SK-N-SH (cell line): Measurements from ENCODE around the gene TAF6L. TPM values are rescaled to one million over a fixed set of nuclear protein-coding genes. Genes with fewer than 3 reads are reported as not detected.

Experiments
- CTCF ChIA-PET: fragments of 300-600, 350-600 bp; formaldehyde crosslinking; extraction: SDS; loops from one replicate; lab custom pipeline; 2021; lab: Yijun Ruan, JAX
- POLR2A ChIA-PET: fragments of 350-600 bp; sonication (Branson Sonifier 250); formaldehyde crosslinking; extraction: SDS; loops from one replicate; lab custom pipeline; 2020; ENCODE audit warnings: antibody characterized with exemption, inconsistent platforms; lab: Yijun Ruan, JAX
- DNase-seq: peaks from one replicate; pipeline ENCODE4 v3.0.0; 2012
- H2AFZ ChIP-seq: fragments of 200-600 bp; sonication (generic); 2 replicates; pipeline ENCODE4 v1.8.1; 2016; ENCODE audit warnings: antibody characterized with exemption, mild to moderate bottlenecking, low read depth
- H3F3A ChIP-seq: fragments of 200-600 bp; sonication (generic); replicated peaks from 2 replicates; pipeline ENCODE3; 2016; ENCODE audit warnings: antibody characterized with exemption, mild to moderate bottlenecking; ENCODE audit not compliant: insufficient read depth
- H3K27ac ChIP-seq, 2 experiments: fragments of 200-500 bp in 1 of 2; fragments of 200-600 bp in 1 of 2; sonication (Bioruptor generic) in 1 of 2; sonication (generic), shearing (Covaris generic) in 1 of 2; 2 replicates each; pipeline versions ENCODE4 v1.5.1 to v1.6.1; 2014 to 2016; ENCODE audit warnings: low read depth in 2 of 2, inconsistent platforms in 1 of 2, low read length in 1 of 2, mild to moderate bottlenecking in 1 of 2, mixed read lengths in 1 of 2
- H3K27me3 ChIP-seq: fragments of 200-600 bp; sonication (generic), shearing (Covaris generic); 2 replicates; pipeline ENCODE4 v1.6.1; 2016; ENCODE audit warnings: mixed run types; ENCODE audit not compliant: insufficient read depth
- H3K36me3 ChIP-seq, 2 experiments: fragments of 200-500 bp in 1 of 2; fragments of 200-600 bp in 1 of 2; sonication (Bioruptor generic) in 1 of 2; sonication (generic) in 1 of 2; replicated peaks in 1 of 2; 2 replicates each; pipeline versions ENCODE3 to v1.5.1; 2014 to 2016; ENCODE audit warnings: low read length in 1 of 2, mild to moderate bottlenecking in 1 of 2; ENCODE audit not compliant: insufficient read depth in 2 of 2, control insufficient read depth in 1 of 2
- H3K4me1 ChIP-seq, 2 experiments: fragments of 200-500 bp in 1 of 2; fragments of 200-600 bp in 1 of 2; sonication (Bioruptor generic) in 1 of 2; sonication (generic), shearing (Covaris generic) in 1 of 2; 2 replicates each; pipeline versions ENCODE4 v1.5.1 to v1.6.1; 2014 to 2016; ENCODE audit warnings: low read depth in 1 of 2, low read length in 1 of 2, mixed run types in 1 of 2; ENCODE audit not compliant: insufficient read depth in 2 of 2, control insufficient read depth in 1 of 2
- H3K4me2 ChIP-seq: fragments of 200-600 bp; sonication (generic), shearing (Covaris generic); 2 replicates; pipeline ENCODE4 v1.6.1; 2017; ENCODE audit warnings: mixed run types
- H3K4me3 ChIP-seq, 2 experiments: fragments of 200-500 bp in 1 of 2; fragments of 200-600 bp in 1 of 2; sonication (Bioruptor generic) in 1 of 2; sonication (generic), shearing (Covaris generic) in 1 of 2; 2 replicates each; pipeline versions ENCODE4 v1.5.1 to v1.8.1; 2014 to 2016; ENCODE audit warnings: low read depth in 2 of 2, inconsistent platforms in 1 of 2, low read length in 1 of 2, mild to moderate bottlenecking in 1 of 2, mixed read lengths in 1 of 2, moderate library complexity in 1 of 2
- H3K79me2 ChIP-seq: fragments of 200-600 bp; sonication (generic); 2 replicates; pipeline ENCODE4 v1.8.1; 2017; ENCODE audit warnings: mild to moderate bottlenecking; ENCODE audit not compliant: insufficient read depth
- H3K9ac ChIP-seq: fragments of 200-600 bp; sonication (generic); 2 replicates; pipeline ENCODE4 v1.6.1; 2017; ENCODE audit warnings: mixed run types
- H3K9me2 ChIP-seq: fragments of 200-600 bp; sonication (generic); 2 replicates; pipeline ENCODE4 v1.6.1; 2017; ENCODE audit warnings: mixed run types
- H3K9me3 ChIP-seq: fragments of 200-600 bp; sonication (generic); 2 replicates; pipeline ENCODE4 v1.6.1; 2017; ENCODE audit warnings: mixed run types, mild to moderate bottlenecking, moderate library complexity
- H4K20me1 ChIP-seq: fragments of 200-600 bp; sonication (generic); 2 replicates; pipeline ENCODE4 v1.6.1; 2017; ENCODE audit warnings: mild to moderate bottlenecking, mixed run types; ENCODE audit not compliant: insufficient read depth
- CHD2 ChIP-seq: fragments of 150-350 bp; IDR thresholded peaks from 2 replicates; pipeline ENCODE4 v1.6.1; 2018; ENCODE audit warnings: low read length; ENCODE audit not compliant: partially characterized antibody
- ELF1 ChIP-seq: IDR thresholded peaks from 2 replicates; pipeline ENCODE4 v1.4.0; 2012
- EP300 ChIP-seq, 2 experiments: IDR thresholded peaks; 2 replicates each; pipeline versions ENCODE4 v1.4.0 to v1.6.1; 2012; ENCODE audit warnings: borderline replicate concordance in 1 of 2, low read depth in 1 of 2, low read length in 1 of 2
- EZH2phosphoT487 ChIP-seq: fragments of 200-600 bp; sonication (generic); IDR thresholded peaks from 2 replicates; pipeline ENCODE4 v1.6.1; 2017; ENCODE audit warnings: low read depth, mixed run types, mild to moderate bottlenecking, antibody characterized with exemption, moderate library complexity, borderline replicate concordance
- GABPA ChIP-seq: IDR thresholded peaks from 2 replicates; pipeline ENCODE4 v1.4.0; 2012; ENCODE audit warnings: low read depth, mild to moderate bottlenecking
- NFIC ChIP-seq: IDR thresholded peaks from 2 replicates; pipeline ENCODE4 v1.4.0; 2012; ENCODE audit warnings: borderline replicate concordance
- NRF1 ChIP-seq: IDR thresholded peaks from 2 replicates; pipeline ENCODE4 v1.6.1; 2012; ENCODE audit warnings: low read depth, mild to moderate bottlenecking, low read length
- POLR2AphosphoS5 ChIP-seq: IDR thresholded peaks from 2 replicates; pipeline ENCODE4 v1.6.1; 2012; ENCODE audit warnings: low read depth, low read length
- RAD21 ChIP-seq: IDR thresholded peaks from 2 replicates; pipeline ENCODE4 v1.6.1; 2012; ENCODE audit warnings: mild to moderate bottlenecking, low read length
- RCOR1 ChIP-seq: fragments of 150-350 bp; IDR thresholded peaks from 2 replicates; pipeline ENCODE4 v1.6.1; 2017; ENCODE audit warnings: antibody characterized with exemption, low read length
- RFX5 ChIP-seq: IDR thresholded peaks from 2 replicates; pipeline ENCODE4 v1.6.1; 2012; ENCODE audit warnings: mild to moderate bottlenecking, improper control_type of control experiment, low read length
- SMC3 ChIP-seq: IDR thresholded peaks from 2 replicates; pipeline ENCODE4 v1.6.1; 2012; ENCODE audit warnings: low read depth, low read length, improper control_type of control experiment
- TCF12 ChIP-seq: IDR thresholded peaks from 2 replicates; pipeline ENCODE4 v1.4.0; 2012
- TEAD4 ChIP-seq: IDR thresholded peaks from 2 replicates; pipeline ENCODE4 v1.4.0; 2012; ENCODE audit warnings: mild to moderate bottlenecking, borderline replicate concordance; ENCODE audit not compliant: insufficient read depth
- USF2 ChIP-seq: fragments of 150-350 bp; IDR thresholded peaks from 2 replicates; pipeline ENCODE4 v1.6.1; 2017; ENCODE audit warnings: antibody characterized with exemption, low read length, low read depth, borderline replicate concordance
- ZBTB33 ChIP-seq: IDR thresholded peaks from 2 replicates; pipeline ENCODE4 v1.4.0; 2012; ENCODE audit warnings: low read depth, borderline replicate concordance
- WGBS: methylation state at CpG from one replicate; pipeline ENCODE4 v1.1.6; 2017; ENCODE audit warnings: low lambda C conversion rate; 5-methylcytosine and 5-hydroxymethylcytosine counted together
- polyA plus RNA-seq, 3 experiments: library from polyadenylated mRNA; depleted of rRNA; stranded (reverse); fragments of >200 nt; gene quantifications; 2 replicates each; pipeline ENCODE4 v1.2.3, GENCODE V29; 2012
- TF ChIP-seq, protein P1 (sequence below): fragments of 150-350 bp; IDR thresholded peaks from 2 replicates; pipeline ENCODE4 v1.6.1; 2016; ENCODE audit warnings: mild to moderate bottlenecking, low read depth, low read length

TAF6L gene
- polyA plus RNA-seq, 1 of the 3 experiments (the other 2 are of a cell fraction): 33.6 TPM

DNA sequence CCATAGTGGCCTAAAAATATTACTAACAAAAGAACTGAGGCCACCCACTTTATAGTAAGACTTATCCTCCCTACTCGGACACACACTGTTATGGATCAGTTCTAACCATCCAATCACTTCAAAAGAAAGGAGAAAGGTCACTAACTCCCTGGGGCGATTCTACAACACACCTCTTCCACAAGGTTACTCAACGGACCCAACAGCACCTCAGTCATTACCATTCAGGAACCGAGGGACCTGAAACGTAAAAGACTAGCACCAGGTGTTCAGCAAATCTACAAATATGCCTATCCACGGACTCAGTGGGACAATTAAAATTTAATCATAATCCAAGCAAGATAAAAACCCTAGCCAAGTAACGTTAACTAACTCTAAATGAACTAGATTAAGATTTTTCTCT, 45.5 kb upstream of the TAF6L start:
- ChIA-PET POLR2A (interaction anchor here (1.0 to 4.5 kb wide), 5 partner anchors 8 to 124 kb away, joined by 3 to 24 read pairs (median 5); partner anchors contain the start of gene MTA2), CTCF (interaction anchor here (0.7 to 2.3 kb wide), 5 partner anchors 19 to 61 kb away, joined by 3 to 9 read pairs (median 5); partner anchors contain the start of genes BSCL2 and TMEM179B)
- no peak for DNase-seq

More for the DNA sequence above, 45.5 kb upstream of the TAF6L start:
- no peak overlapping the region for H2AFZ ChIP-seq
- H3F3A ChIP-seq: peaks cover 26% of the 10 kb centered on the region
- peaks cover 12 to 21% of the 10 kb centered on the region in 2 experiments; a peak in 3 of 4 replicates for H3K4me1 ChIP-seq
- H3K36me3 ChIP-seq: peaks cover 42 to 54% of the 10 kb centered on the region in 2 experiments
- H3K4me2 ChIP-seq: peak overlapping the region; percentile 93
- no peaks in the 10 kb centered on the region for H3K9me3 ChIP-seq
- no peaks in the 10 kb centered on the region for H3K27me3 ChIP-seq
- no peaks in the 10 kb centered on the region for H3K9me2 ChIP-seq
- TF ChIP-seq SMC3 (no peak), NFIC (no peak), ZBTB33 (no peak), GABPA (no peak), USF2 (no peak), RCOR1 (no peak), NRF1 (no peak), EP300 (IDR thresholded peaks at IDR 0.05; ENCODE audit: borderline replicate concordance in 1 of 2, low read depth in 1 of 2, low read length in 1 of 2) (no peak), EZH2phosphoT487 (no peak), ELF1 (no peak), RAD21 (no peak), POLR2AphosphoS5 (no peak), TEAD4 (no peak), RFX5 (no peak), CHD2 (no peak), TCF12 (no peak)
- TF ChIP-seq, protein P1, sequence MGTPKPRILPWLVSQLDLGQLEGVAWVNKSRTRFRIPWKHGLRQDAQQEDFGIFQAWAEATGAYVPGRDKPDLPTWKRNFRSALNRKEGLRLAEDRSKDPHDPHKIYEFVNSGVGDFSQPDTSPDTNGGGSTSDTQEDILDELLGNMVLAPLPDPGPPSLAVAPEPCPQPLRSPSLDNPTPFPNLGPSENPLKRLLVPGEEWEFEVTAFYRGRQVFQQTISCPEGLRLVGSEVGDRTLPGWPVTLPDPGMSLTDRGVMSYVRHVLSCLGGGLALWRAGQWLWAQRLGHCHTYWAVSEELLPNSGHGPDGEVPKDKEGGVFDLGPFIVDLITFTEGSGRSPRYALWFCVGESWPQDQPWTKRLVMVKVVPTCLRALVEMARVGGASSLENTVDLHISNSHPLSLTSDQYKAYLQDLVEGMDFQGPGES: no peak
- peak overlapping the region; percentile 89 to 92 for H3K4me3 ChIP-seq
- peak overlapping the region; percentile 88 for H3K9ac ChIP-seq
- H3K79me2 ChIP-seq: peaks cover 84% of the 10 kb centered on the region
- H3K27ac ChIP-seq: peak overlapping the region; percentile 99; a peak in 3 of 4 replicates
- WGBS: under 1% methylated on average over 7 of the region's 7 CpGs
- H4K20me1 ChIP-seq: peaks cover 36% of the 10 kb centered on the region
